Loucy (cell line): ENCODE data around the gene TIAM2.

Experiments
- H2AFZ ChIP-seq: fragments of 200-600 bp; sonication (generic); 2 replicates; pipeline ENCODE4 v1.6.0; 2016; ENCODE audit warnings: antibody characterized with exemption, mild to moderate bottlenecking, low read length, moderate library complexity
- H3F3A ChIP-seq: fragments of 200-600 bp; 2 replicates; pipeline ENCODE4 v1.6.0; 2016; ENCODE audit warnings: antibody characterized with exemption, low read depth, mild to moderate bottlenecking
- H3K27me3 ChIP-seq: fragments of 200-600 bp; sonication (generic); 2 replicates; pipeline ENCODE4 v1.6.1; 2014; ENCODE audit warnings: low read length, mild to moderate bottlenecking; ENCODE audit not compliant: insufficient read depth, poor library complexity, severe bottlenecking
- H3K36me3 ChIP-seq: fragments of 200-600 bp; sonication (generic); 2 replicates; pipeline ENCODE4 v1.6.1; 2016; ENCODE audit warnings: low read length; ENCODE audit not compliant: insufficient read depth
- H3K4me1 ChIP-seq: fragments of 200-600 bp; sonication (generic); 2 replicates; pipeline ENCODE4 v1.5.1; 2014; ENCODE audit warnings: low read length, mild to moderate bottlenecking; ENCODE audit not compliant: insufficient read depth, poor library complexity, severe bottlenecking
- H3K4me2 ChIP-seq: fragments of 200-600 bp; sonication (generic); 2 replicates; pipeline ENCODE4 v1.6.0; 2014; ENCODE audit warnings: antibody characterized with exemption, low read length, low read depth, mild to moderate bottlenecking; ENCODE audit not compliant: poor library complexity, severe bottlenecking
- H3K4me3 ChIP-seq: fragments of 200-600 bp; sonication (generic); 2 replicates; pipeline ENCODE4 v1.5.1; 2014; ENCODE audit warnings: low read length, mild to moderate bottlenecking, mixed read lengths; ENCODE audit not compliant: poor library complexity, severe bottlenecking
- H3K79me2 ChIP-seq: fragments of 200-600 bp; sonication (generic); 2 replicates; pipeline ENCODE4 v1.6.1; 2014; ENCODE audit warnings: low read length; ENCODE audit not compliant: insufficient read depth
- H3K9ac ChIP-seq: fragments of 200-600 bp; sonication (generic); 2 replicates; pipeline ENCODE4 v1.6.0; 2014; ENCODE audit warnings: mild to moderate bottlenecking, low read depth, low read length, moderate library complexity; ENCODE audit not compliant: poor library complexity, severe bottlenecking
- H3K9me2 ChIP-seq: fragments of 200-600 bp; sonication (generic); replicated peaks from 2 replicates; pipeline ENCODE4 v1.6.1; 2016; ENCODE audit warnings: low read depth, low read length, mixed read lengths
- H3K9me3 ChIP-seq: fragments of 200-600 bp; sonication (generic); 2 replicates; pipeline ENCODE4 v1.6.1; 2014; ENCODE audit warnings: mild to moderate bottlenecking, antibody characterized with exemption, low read length, low read depth; ENCODE audit not compliant: insufficient read depth
- H4K20me1 ChIP-seq: fragments of 200-600 bp; sonication (generic); 2 replicates; pipeline ENCODE4 v1.6.0; 2014; ENCODE audit warnings: antibody characterized with exemption, low read length, mild to moderate bottlenecking; ENCODE audit not compliant: insufficient read depth, poor library complexity, severe bottlenecking
- CTCF ChIP-seq: fragments of 200-600 bp; sonication (generic); conservative IDR thresholded peaks from 2 replicates; pipeline ENCODE4 v1.5.1; 2014; ENCODE audit warnings: mild to moderate bottlenecking, antibody characterized with exemption, low read length
- EZH2phosphoT487 ChIP-seq: fragments of 200-600 bp; IDR thresholded peaks from 2 replicates; pipeline ENCODE4 v1.6.1; 2018; ENCODE audit warnings: antibody characterized with exemption, mild to moderate bottlenecking, moderate library complexity, borderline replicate concordance

TIAM2 gene

GRCh38 chr6:155247618-155248007 lies 252.5 kb downstream of the TIAM2 start:
- Histone ChIP-seq H3K79me2 (no peaks in the 10 kb centered on the region), H3K9ac (no peak overlapping the region), H3K4me3 (no peak overlapping the region), H3K4me2 (no peak overlapping the region), H3F3A (no peaks in the 10 kb centered on the region), H3K27me3 (no peaks in the 10 kb centered on the region), H4K20me1 (no peaks in the 10 kb centered on the region), H2AFZ (no peak overlapping the region), H3K4me1 (no peaks in the 10 kb centered on the region), H3K36me3 (peaks cover 12% of the 10 kb centered on the region; the same call in 1 of the 2 replicates), H3K9me3 (no peaks in the 10 kb centered on the region), H3K9me2 (no peaks in the 10 kb centered on the region)
- TF ChIP-seq CTCF (no peak), EZH2phosphoT487 (no peak)

- Histone ChIP-seq H3K4me2 (no peak overlapping the region), H4K20me1 (no peaks in the 10 kb centered on the region), H3K9me2 (no peaks in the 10 kb centered on the region), H3K4me3 (no peak overlapping the region), H3K9me3 (no peaks in the 10 kb centered on the region), H2AFZ (no peak overlapping the region), H3K79me2 (no peaks in the 10 kb centered on the region), H3K4me1 (no peaks in the 10 kb centered on the region), H3K36me3 (peaks cover 14% of the 10 kb centered on the region; the same call in 1 of the 2 replicates), H3F3A (no peaks in the 10 kb centered on the region), H3K27me3 (no peaks in the 10 kb centered on the region), H3K9ac (no peak overlapping the region)
- TF ChIP-seq CTCF: peak; percentile 66
- no peak for TF ChIP-seq EZH2phosphoT487
These were observed 253.2 kb downstream of the TIAM2 start for GRCh38 chr6:155248008-155249001.

- Histone ChIP-seq H3K79me2 (no peaks in the 10 kb centered on the region), H3K4me3 (no peak overlapping the region), H3K9ac (no peak overlapping the region), H3K4me1 (no peaks in the 10 kb centered on the region), H3K9me2 (no peaks in the 10 kb centered on the region), H3K4me2 (no peak overlapping the region), H4K20me1 (no peaks in the 10 kb centered on the region), H3K27me3 (no peaks in the 10 kb centered on the region), H3F3A (no peaks in the 10 kb centered on the region), H3K9me3 (no peaks in the 10 kb centered on the region), H3K36me3 (peaks cover 36% of the 10 kb centered on the region; the same call in 1 of the 2 replicates), H2AFZ (no peak overlapping the region)
- no peak for TF ChIP-seq EZH2phosphoT487
These were observed 255.7 kb downstream of the TIAM2 start for GRCh38 chr6:155250701-155251381.
